K562 (cell line): ENCODE results near the gene LRP1-AS. TPM values are rescaled to one million over a fixed set of nuclear protein-coding genes. Genes with fewer than 3 reads are reported as not detected.

Experiments used
- ATAC-seq: fragments of 200-7000 bp; cut with Tn5 transposase; 3 replicates; pipeline ENCODE4 v1.9.1; 2020; ENCODE audit warnings: moderate library complexity
- BruUV-seq: library from RNA; stranded (reverse); fragments of 400-500 nt; replicated peaks from 2 replicates; lab custom pipeline; 2021; lab: Mats Ljungman, UMichigan
- CTCF ChIA-PET: fragments of 300-600 bp; formaldehyde crosslinking; extraction: SDS; loops from one replicate; lab custom pipeline; 2021; ENCODE audit warnings: low intra/inter-chr PET ratio; lab: Yijun Ruan, JAX
- POLR2A ChIA-PET: fragments of 300-600, 350-650 bp; sonication (Branson Sonifier 250); formaldehyde crosslinking; extraction: SDS; loops from one replicate; lab custom pipeline; 2021; ENCODE audit warnings: antibody characterized with exemption, inconsistent platforms; lab: Yijun Ruan, JAX
- DNase-seq, 4 experiments: peaks; one replicate each; pipeline versions ENCODE4 v3.0.0 to v3.0.0-alpha.2; 2011 to 2018; ENCODE audit warnings: low spot score in 3 of 4, mixed read lengths in 3 of 4; ENCODE audit errors: extremely low read depth in 1 of 4
- FAIRE-seq: peaks from 2 replicates; lab custom pipeline; 2011; peaks lifted over from hg19 to GRCh38; lab: Jason Lieb, UNC
- H2AFZ ChIP-seq: 2 replicates; pipeline ENCODE4 v1.6.0; 2011; ENCODE audit warnings: low read depth, low read length, control low read depth, inconsistent platforms
- H3K27ac ChIP-seq: fragments of 200-600 bp; 3 replicates; pipeline ENCODE4 v1.8.0; 2011; ENCODE audit warnings: low read depth, mild to moderate bottlenecking, control low read depth, inconsistent platforms, low read length, moderate library complexity, mixed read lengths; ENCODE audit errors: extremely low read depth
- H3K27me3 ChIP-seq, 2 experiments: fragments of 300-600 bp in 1 of 2; 2 replicates in 1 of 2; 3 replicates in 1 of 2; pipeline versions ENCODE4 v1.6.0 to v1.8.0; 2011; ENCODE audit warnings: inconsistent platforms in 2 of 2, low read length in 2 of 2, mild to moderate bottlenecking in 1 of 2, mixed read lengths in 1 of 2, moderate library complexity in 1 of 2; ENCODE audit not compliant: control insufficient read depth in 2 of 2, insufficient read depth in 2 of 2
- H3K36me3 ChIP-seq: fragments of 300-600 bp; 3 replicates; pipeline ENCODE4 v1.8.0; 2011; ENCODE audit warnings: mild to moderate bottlenecking, low read length, inconsistent platforms; ENCODE audit not compliant: control insufficient read depth, insufficient read depth
- H3K4me1 ChIP-seq, 2 experiments: fragments of 200-600 bp in 1 of 2; replicated peaks in 1 of 2; 2 replicates in 1 of 2; 3 replicates in 1 of 2; pipeline versions ENCODE4 v1.5.1 to v1.8.0; 2011; ENCODE audit warnings: inconsistent platforms in 2 of 2, low read length in 2 of 2, mild to moderate bottlenecking in 1 of 2, mixed read lengths in 1 of 2, moderate library complexity in 1 of 2; ENCODE audit not compliant: control insufficient read depth in 2 of 2, insufficient read depth in 2 of 2
- H3K4me2 ChIP-seq: 2 replicates; pipeline ENCODE4 v1.6.1; 2011; ENCODE audit warnings: low read length, control low read depth, inconsistent platforms, mixed read lengths; ENCODE audit not compliant: insufficient read depth
- H3K4me3 ChIP-seq: fragments of 200-600 bp; sonication (generic), shearing (Covaris generic); 2 replicates; pipeline ENCODE4 v1.5.1; 2016; ENCODE audit warnings: control low read depth, inconsistent platforms
- H3K79me2 ChIP-seq: fragments of 200-600 bp; 3 replicates; pipeline ENCODE4 v1.8.0; 2011; ENCODE audit warnings: low read length, inconsistent platforms; ENCODE audit not compliant: control insufficient read depth, insufficient read depth
- H3K9ac ChIP-seq, 2 experiments: 2 replicates each; pipeline versions ENCODE4 v1.6.0 to v1.6.1; 2011; ENCODE audit warnings: low read depth in 2 of 2, low read length in 2 of 2, control low read depth in 1 of 2, inconsistent platforms in 1 of 2, mild to moderate bottlenecking in 1 of 2, mixed read lengths in 1 of 2; ENCODE audit not compliant: insufficient read depth in 1 of 2
- H3K9me1 ChIP-seq: one replicate; pipeline ENCODE4 v1.6.0; 2011; ENCODE audit warnings: inconsistent platforms, mild to moderate bottlenecking, low read length, moderate library complexity; ENCODE audit not compliant: control insufficient read depth, insufficient read depth
- H3K9me3 ChIP-seq: replicated peaks from 2 replicates; pipeline ENCODE4 v1.5.1; 2011; ENCODE audit warnings: low read depth, low read length, inconsistent platforms; ENCODE audit not compliant: control insufficient read depth, insufficient read depth
- H4K20me1 ChIP-seq: replicated peaks from 2 replicates; pipeline ENCODE4 v1.6.1; 2011; ENCODE audit warnings: low read length, inconsistent platforms, mixed read lengths; ENCODE audit not compliant: control insufficient read depth, insufficient read depth
- ARID3A ChIP-seq: IDR thresholded peaks from 2 replicates; pipeline ENCODE4 v1.6.1; 2012; ENCODE audit warnings: low read depth, low read length, improper control_type of control experiment, borderline replicate concordance
- CREB5 ChIP-seq: fragments of 250-450 bp; sonication (Bioruptor Pico); IDR thresholded peaks from 2 replicates; pipeline ENCODE4 v1.5.0; 2020; ENCODE audit warnings: mild to moderate bottlenecking
- GMEB1 ChIP-seq: fragments of 250-450 bp; sonication (Bioruptor Pico); IDR thresholded peaks from 2 replicates; pipeline ENCODE4 v1.4.0; 2020; ENCODE audit warnings: mild to moderate bottlenecking
- HDAC3 ChIP-seq: fragments of 450-650 bp; IDR thresholded peaks from 2 replicates; pipeline ENCODE4 v1.6.1; 2018; ENCODE audit warnings: borderline replicate concordance, mild to moderate bottlenecking, moderate library complexity; ENCODE audit not compliant: partially characterized antibody
- JUND ChIP-seq, 2 experiments: IDR thresholded peaks; 2 replicates in 1 of 2; 3 replicates in 1 of 2; pipeline ENCODE4 v1.6.1; 2011; ENCODE audit warnings: borderline replicate concordance in 2 of 2, low read depth in 2 of 2, low read length in 2 of 2, improper control_type of control experiment in 1 of 2, missing biosample characterization in 1 of 2, missing genetic modification characterization in 1 of 2, missing genetic modification reagents in 1 of 2
- KAT7 ChIP-seq: sonication (generic); formaldehyde crosslinking; IDR thresholded peaks from 2 replicates; pipeline ENCODE4 v1.8.0; 2022; ENCODE audit warnings: missing genetic modification reagents, mild to moderate bottlenecking, borderline replicate concordance
- MEF2A ChIP-seq: IDR thresholded peaks from 2 replicates; pipeline ENCODE4 v1.6.1; 2011; ENCODE audit warnings: low read depth, mild to moderate bottlenecking, low read length, moderate library complexity; ENCODE audit not compliant: control insufficient read depth
- NFATC3 ChIP-seq: fragments of 450-650 bp; IDR thresholded peaks from 2 replicates; pipeline ENCODE4 v1.6.1; 2017; ENCODE audit warnings: mild to moderate bottlenecking
- RCOR1 ChIP-seq, 2 experiments: IDR thresholded peaks; 2 replicates each; pipeline ENCODE4 v1.6.1; 2012; ENCODE audit warnings: low read depth in 2 of 2, low read length in 2 of 2, borderline replicate concordance in 1 of 2, improper control_type of control experiment in 1 of 2
- YBX1 ChIP-seq: fragments of 450-650 bp; IDR thresholded peaks from 2 replicates; pipeline ENCODE4 v1.7.1; 2016; ENCODE audit warnings: mild to moderate bottlenecking
- ZNF395 ChIP-seq: fragments of 200-800 bp; sonication (Bioruptor generic); IDR thresholded peaks from 2 replicates; pipeline ENCODE4 v1.6.1; 2017; ENCODE audit warnings: missing genetic modification characterization, missing compliant biosample characterization
- ZNF561 ChIP-seq: fragments of 450-650 bp; formaldehyde crosslinking; conservative IDR thresholded peaks from 2 replicates; pipeline ENCODE4 v1.4.0; 2020; ENCODE audit warnings: mild to moderate bottlenecking, moderate library complexity
- WGBS: fragments of 100-300 bp; shearing (Covaris generic); methylation state at CpG from one replicate; pipeline ENCODE4 v1.1.6; 2016; ENCODE audit warnings: low coverage, mixed read lengths; ENCODE audit not compliant: insufficient coverage; ENCODE audit errors: missing lambda C conversion rate; 5-methylcytosine and 5-hydroxymethylcytosine counted together
- in situ Hi-C: fragments of 300-500 bp; cut with MboI; formaldehyde crosslinking; loops from 4 replicates; pipeline ENCODE4 v1.15.0; 2018; ENCODE audit warnings: inconsistent platforms, mixed read lengths
- intact Hi-C: fragments of 100-400 bp; cut with micrococcal nuclease; formaldehyde crosslinking; loops from 2 replicates; pipeline ENCODE4 v1.14.2; 2022
- polyA plus RNA-seq, 8 experiments: library from polyadenylated mRNA; depleted of rRNA in 4 of 8; stranded (reverse) in 5 of 8; unstranded in 3 of 8; fragments of >200 nt; fragmentation: Nextera tagmentation in 2 of 8; fragmentation: Illumina TruSeq in 1 of 8; extraction: Ambion mirVana in 2 of 8; extraction: Trizol in 1 of 8; gene quantifications; 2 replicates each; pipeline versions ENCODE4 v1.2.1 to v1.2.3, GENCODE V29; 2011 to 2014; ENCODE audit warnings: inconsistent platforms in 1 of 8, missing spikeins in 1 of 8
- total RNA-seq, 7 experiments: library from RNA; depleted of rRNA in 6 of 7; stranded (reverse); fragments of >200 nt in 6 of 7; fragmentation: Illumina TruSeq in 2 of 7; extraction: Trizol in 2 of 7; gene quantifications; 2 replicates each; pipeline versions ENCODE4 v1.2.1 to v1.2.3, GENCODE V29; 2011 to 2021; ENCODE audit warnings: low replicate concordance in 1 of 7

Gene LRP1-AS
- total and polyA plus RNA-seq, 9 of the 15 experiments (the other 6 are each of a cell fraction or from before 2014, with no cell fraction given), result not detected

- no peak overlapping the region for H3K27ac ChIP-seq
- H3K79me2 ChIP-seq, result no peaks in the 10 kb centered on the region
- POLR2A ChIA-PET, result interaction anchor here (0.6 to 1.0 kb wide), 5 partner anchors 9 to 156 kb away, joined by 3 to 4 read pairs (median 3); partner anchors contain the start of gene SHMT2
- peaks cover 2% of the 10 kb centered on the region for H3K9me1 ChIP-seq
- peak overlapping the region in 1 of 2 experiments; percentile 31; a peak in 1 of 4 replicates for H3K9ac ChIP-seq
- H3K36me3 ChIP-seq, result no peaks in the 10 kb centered on the region
- CTCF ChIA-PET, result interaction anchor here (0.6 kb wide), 1 partner anchor 61 kb away, joined by 3 read pairs; no protein-coding TSS in a partner anchor
- no TSS peak for BruUV-seq
- DNase-seq, result no peak
- whole genome bisulfite sequencing, result 26% methylated on average over 20 of the region's 20 CpGs
- ATAC-seq, result no peak
- H3K9me3 ChIP-seq, result no peaks in the 10 kb centered on the region
- peaks cover 8 to 48% of the 10 kb centered on the region in 2 experiments; a peak in 4 of 5 replicates for H3K4me1 ChIP-seq
- no peak for FAIRE-seq
- no peak overlapping the region for H3K4me2 ChIP-seq
- no peak overlapping the region for H3K4me3 ChIP-seq
- no peak overlapping the region for H2AFZ ChIP-seq
- peaks cover 17% of the 10 kb centered on the region for H4K20me1 ChIP-seq
- H3K27me3 ChIP-seq, result peaks cover 37 to 69% of the 10 kb centered on the region in 2 experiments
- intact Hi-C loops, result no loop called here
- in situ Hi-C loops, result loop anchor here (5.0 to 10.0 kb wide), 2 partner anchors 343 to 426 kb away; partner anchors contain the start of gene PRIM1
- TF ChIP-seq MEF2A (no peak), YBX1 (no peak), NFATC3 (no peak), ZNF395 (CRISPR knock-in tag) (no peak), CREB5 (CRISPR knock-in tag) (no peak), JUND (IDR thresholded peaks at IDR 0.05; ENCODE audit: borderline replicate concordance, low read depth, low read length) (no peak), JUND (tag; IDR thresholded peaks at IDR 0.05; ENCODE audit: borderline replicate concordance, low read depth, low read length) (no peak), RCOR1 (IDR thresholded peaks at IDR 0.05; ENCODE audit: borderline replicate concordance in 1 of 2, low read depth in 2 of 2, low read length in 2 of 2) (no peak), GMEB1 (CRISPR knock-in tag) (no peak), KAT7 (CRISPR knock-in tag) (no peak), HDAC3 (no peak), ZNF561 (CRISPR knock-in tag) (no peak), ARID3A (no peak)
Measured at GRCh38 chr12:57180321-57180989, 33.0 kb upstream of the LRP1-AS start.
